CD4-positive, alpha-beta T cell treated with Interleukin-17A for 4 hours (primary cell): ENCODE measurements around the gene LGALSL.

Source experiments
- DNase-seq: peaks from one replicate; pipeline ENCODE4 v3.0.0-alpha.2; 2020; ENCODE audit warnings: mixed read lengths

The LGALSL gene

GRCh38 chr2:64474121-64474571 is 20.2 kb downstream of the LGALSL start:
- no peak for DNase-seq

GRCh38 chr2:64474636-64475035 is 20.7 kb downstream of the LGALSL start:
- DNase-seq: no peak

- no peak for DNase-seq
Observed at GRCh38 chr2:64477037-64477436, 23.1 kb downstream of the LGALSL start.

GRCh38 chr2:64477979-64478378 is 24.0 kb downstream of the LGALSL start:
- no peak for DNase-seq

- DNase-seq: peak; percentile 14
Observed at GRCh38 chr2:64478502-64479230, 24.7 kb downstream of the LGALSL start.

GRCh38 chr2:64479259-64480117 is 25.5 kb downstream of the LGALSL start:
- no peak for DNase-seq

GRCh38 chr2:64481665-64482064 is 27.7 kb downstream of the LGALSL start:
- no peak for DNase-seq

- no peak for DNase-seq
Observed at GRCh38 chr2:64482243-64482642, 28.3 kb downstream of the LGALSL start.

GRCh38 chr2:64482765-64483504 is 29.0 kb downstream of the LGALSL start:
- no peak for DNase-seq

- no peak for DNase-seq
Observed at GRCh38 chr2:64485331-64485730, 31.4 kb downstream of the LGALSL start.

- no peak for DNase-seq
Observed at GRCh38 chr2:64485961-64486360, 32.0 kb downstream of the LGALSL start.

- no peak for DNase-seq
Observed at GRCh38 chr2:64487256-64488049, 33.5 kb downstream of the LGALSL start.

GRCh38 chr2:64488050-64488974 is 34.4 kb downstream of the LGALSL start:
- DNase-seq: peak; percentile 87

GRCh38 chr2:64489081-64489751 is 35.3 kb downstream of the LGALSL start:
- no peak for DNase-seq

- DNase-seq: no peak
Observed at GRCh38 chr2:64491426-64491825, 37.5 kb downstream of the LGALSL start.

GRCh38 chr2:64492272-64492671 is 38.3 kb downstream of the LGALSL start:
- DNase-seq: no peak

- no peak for DNase-seq
Observed at GRCh38 chr2:64492821-64493220, 38.9 kb downstream of the LGALSL start.

GRCh38 chr2:64493788-64494187 is 39.8 kb downstream of the LGALSL start:
- no peak for DNase-seq

- DNase-seq: no peak
Observed at GRCh38 chr2:64498438-64498837, 44.5 kb downstream of the LGALSL start.

- DNase-seq: no peak
Observed at GRCh38 chr2:64500549-64500948, 46.6 kb downstream of the LGALSL start.

GRCh38 chr2:64501946-64502345 is 48.0 kb downstream of the LGALSL start:
- no peak for DNase-seq
